Effector memory CD4-positive, alpha-beta T cell (primary cell): ENCODE data around the gene KLHL26.

Experiments used
- DNase-seq, 3 donors: peaks; one replicate each; pipeline ENCODE4 v3.0.0-alpha.2; 2020
- H3K27ac ChIP-seq: 2 replicates; pipeline ENCODE4 v1.7.0; 2013; ENCODE audit warnings: mild to moderate bottlenecking, low read length, moderate library complexity; ENCODE audit not compliant: insufficient read depth, poor library complexity, severe bottlenecking
- H3K27me3 ChIP-seq: replicated peaks from 2 replicates; pipeline ENCODE4 v1.7.0; 2013; ENCODE audit warnings: mild to moderate bottlenecking, low read length; ENCODE audit not compliant: insufficient read depth, control insufficient read depth, poor library complexity, severe bottlenecking
- H3K36me3 ChIP-seq: 2 replicates; pipeline ENCODE4 v1.7.0; 2013; ENCODE audit warnings: mild to moderate bottlenecking, low read length, moderate library complexity; ENCODE audit not compliant: control insufficient read depth, insufficient read depth
- H3K4me1 ChIP-seq: 2 replicates; pipeline ENCODE4 v1.7.0; 2013; ENCODE audit warnings: low read length, mild to moderate bottlenecking; ENCODE audit not compliant: control insufficient read depth, insufficient read depth, poor library complexity, severe bottlenecking
- H3K4me3 ChIP-seq: 2 replicates; pipeline ENCODE4 v1.7.0; 2013; ENCODE audit warnings: low read length, low read depth, mild to moderate bottlenecking; ENCODE audit not compliant: insufficient read depth, poor library complexity, severe bottlenecking
- H3K9me3 ChIP-seq: 2 replicates; pipeline ENCODE4 v1.7.0; 2013; ENCODE audit warnings: mild to moderate bottlenecking, low read length, moderate library complexity; ENCODE audit not compliant: control insufficient read depth

KLHL26 gene

DNA sequence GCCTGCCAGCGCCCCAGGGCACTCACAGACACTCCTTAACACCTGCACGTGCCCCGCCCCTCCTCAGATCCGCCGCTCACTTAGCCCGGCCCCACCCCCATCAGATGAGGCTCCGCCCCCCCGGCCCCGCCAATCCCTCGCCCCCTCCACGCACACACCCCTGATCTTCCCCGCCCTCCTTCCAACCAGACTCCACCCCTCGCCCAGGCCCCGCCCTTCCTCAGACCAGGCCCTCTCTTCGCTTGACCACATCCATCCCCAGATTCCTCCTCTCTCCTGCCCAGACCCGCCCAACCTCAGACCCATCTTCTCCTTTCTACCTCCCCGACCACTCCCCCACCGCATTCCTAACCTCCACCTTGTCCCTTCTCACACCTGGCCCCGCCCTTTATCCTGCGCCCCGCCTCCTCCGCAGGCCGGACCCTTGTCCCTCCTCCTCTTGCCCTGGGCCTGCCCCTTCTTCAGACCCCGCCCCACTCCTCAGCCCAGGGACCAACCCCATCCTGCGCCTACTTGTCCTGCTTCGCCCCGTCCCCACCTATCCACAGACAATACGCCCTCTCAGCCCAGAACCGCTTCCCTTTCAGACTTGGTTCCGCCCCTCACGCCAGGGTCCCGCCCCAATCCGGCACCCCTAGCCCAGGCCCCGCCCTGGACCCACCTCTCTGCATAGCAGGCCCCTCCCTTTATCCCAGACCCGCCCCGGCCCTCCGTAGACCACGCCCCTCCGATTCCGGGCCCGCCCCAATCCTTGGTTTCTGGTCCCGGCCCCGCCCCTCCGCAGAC is 452 bp upstream of the KLHL26 start:
- peaks cover 7% of the 10 kb centered on the region for H3K4me1 ChIP-seq
- H3K27ac ChIP-seq, result peak overlapping the region; percentile 66
- no peaks in the 10 kb centered on the region for H3K27me3 ChIP-seq
- no peaks in the 10 kb centered on the region for H3K9me3 ChIP-seq
- no peaks in the 10 kb centered on the region for H3K36me3 ChIP-seq
- H3K4me3 ChIP-seq, result peak overlapping the region; percentile 67
- DNase-seq, result peak; percentile 99 to 100 (median 99)

DNA sequence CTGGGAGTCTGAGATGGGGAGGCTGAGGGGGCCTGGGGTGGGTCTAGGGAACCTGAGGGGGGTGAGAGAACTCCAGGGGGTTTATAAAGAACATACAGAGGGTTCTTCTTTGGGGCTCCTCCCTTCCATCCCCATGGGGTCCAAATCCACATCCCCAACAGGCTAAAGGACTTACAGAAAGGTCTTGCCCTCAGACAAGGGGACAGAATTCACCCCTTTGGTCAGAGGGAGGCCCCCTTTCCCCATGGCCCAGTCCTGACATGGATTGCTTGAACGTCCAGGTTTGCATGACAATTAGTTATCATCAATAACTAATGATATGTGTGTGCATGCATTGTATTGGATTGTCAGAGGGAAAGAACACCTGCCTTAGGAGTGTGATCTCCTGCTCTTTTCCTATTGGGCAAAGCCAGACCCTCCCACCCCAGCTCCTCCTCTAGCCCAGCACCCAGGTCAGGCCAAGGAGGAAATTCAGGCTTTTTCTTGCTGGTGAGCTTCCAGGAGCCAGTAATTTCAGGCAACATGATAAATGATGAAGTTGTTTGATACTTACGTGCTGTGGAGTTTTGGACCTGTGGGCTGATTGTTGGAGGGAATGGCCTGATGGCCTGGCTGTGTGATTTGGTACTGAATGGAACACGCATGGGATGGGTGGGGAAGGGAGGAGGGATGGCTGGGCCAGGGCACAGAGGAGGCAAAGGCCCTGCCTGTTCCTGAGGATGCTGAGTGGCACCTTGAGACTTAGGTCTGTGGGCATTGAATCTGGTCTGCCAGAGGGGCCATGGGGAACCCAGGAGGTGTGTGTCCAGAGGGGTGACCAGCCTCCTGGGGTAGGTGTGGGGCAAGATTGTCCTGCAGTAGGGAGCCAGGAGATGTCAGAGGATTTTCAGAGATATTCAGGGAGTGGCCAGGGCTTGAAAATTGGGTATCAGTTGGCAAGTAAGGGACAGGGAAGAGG is 1.1 kb downstream of the KLHL26 start:
- no peaks in the 10 kb centered on the region for H3K9me3 ChIP-seq
- no peaks in the 10 kb centered on the region for H3K36me3 ChIP-seq
- DNase-seq, result no peak
- peak overlapping the region; percentile 79 for H3K27ac ChIP-seq
- peaks cover 7% of the 10 kb centered on the region for H3K4me1 ChIP-seq
- no peaks in the 10 kb centered on the region for H3K27me3 ChIP-seq
- H3K4me3 ChIP-seq, result peak overlapping the region; percentile 67

DNA sequence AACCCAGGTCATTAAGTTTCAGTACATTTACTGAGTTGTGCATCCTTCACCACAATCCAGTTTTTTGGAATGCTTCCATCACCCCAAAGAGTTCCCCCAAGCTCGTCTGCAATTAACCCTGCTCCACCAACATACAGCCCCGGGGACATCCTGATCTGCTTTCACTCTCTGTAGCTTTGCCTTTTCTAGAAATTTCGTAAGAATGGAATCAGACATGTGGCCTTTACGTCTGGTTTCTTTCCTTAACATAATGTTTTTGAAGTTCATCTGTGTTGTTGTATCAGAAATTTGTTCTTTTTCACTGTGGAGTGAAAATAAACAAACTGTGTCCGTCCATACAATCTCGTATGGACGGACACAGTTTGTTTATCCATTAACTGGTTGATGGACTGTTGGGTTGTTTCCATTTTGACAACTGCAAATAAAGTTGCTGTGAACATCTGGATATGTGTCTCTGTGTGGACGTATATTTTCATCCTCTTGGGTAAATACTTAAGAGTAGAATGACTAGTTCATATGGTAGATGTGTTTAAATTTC is 2.9 kb downstream of the KLHL26 start:
- H3K4me3 ChIP-seq, result no peak overlapping the region
- no peak overlapping the region for H3K27ac ChIP-seq
- no peaks in the 10 kb centered on the region for H3K27me3 ChIP-seq
- DNase-seq, result no peak
- no peaks in the 10 kb centered on the region for H3K36me3 ChIP-seq
- H3K9me3 ChIP-seq, result no peaks in the 10 kb centered on the region
- H3K4me1 ChIP-seq, result peaks cover 7% of the 10 kb centered on the region

DNA sequence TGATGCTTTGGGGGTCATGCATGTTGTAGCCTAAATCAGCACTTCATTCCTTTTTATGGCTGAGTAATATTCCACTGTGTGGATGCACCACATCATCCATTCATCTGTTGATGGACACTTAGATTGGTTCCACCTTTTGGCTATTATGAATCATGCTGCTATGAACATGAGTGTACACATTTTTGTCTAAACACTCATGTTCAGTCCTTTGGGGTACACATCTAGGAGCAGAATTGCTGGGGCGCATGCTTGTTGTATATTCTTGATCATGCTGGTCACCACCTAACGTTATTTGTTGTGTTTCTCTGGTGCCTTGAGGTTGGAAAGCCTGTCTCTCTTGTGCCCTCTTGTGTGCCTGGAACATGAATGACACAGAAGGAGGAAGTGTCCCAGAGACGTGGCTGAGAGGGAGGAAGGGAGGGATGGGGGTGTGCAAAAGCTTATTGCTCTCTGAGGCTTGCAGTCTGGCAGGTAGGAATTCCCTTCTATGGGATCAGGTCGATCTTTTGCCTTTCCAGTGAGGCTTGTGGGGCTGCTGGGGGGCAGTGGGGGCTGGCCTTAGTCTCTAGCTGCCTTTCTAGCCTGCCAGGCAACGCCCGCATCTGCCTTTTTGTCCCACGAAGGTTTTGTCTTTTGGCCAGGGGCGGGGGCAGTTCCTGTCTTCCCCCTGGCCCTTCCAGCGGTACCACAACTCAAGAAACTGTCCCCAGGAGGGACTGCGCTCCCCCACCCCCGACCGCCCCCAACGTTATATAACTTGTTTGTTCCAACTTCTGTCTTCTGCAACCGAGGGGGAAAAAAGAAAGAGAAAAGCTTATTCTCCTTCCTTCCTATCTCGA is 7.6 kb downstream of the KLHL26 start:
- no peaks in the 10 kb centered on the region for H3K36me3 ChIP-seq
- DNase-seq, result no peak
- no peaks in the 10 kb centered on the region for H3K27me3 ChIP-seq
- no peaks in the 10 kb centered on the region for H3K9me3 ChIP-seq
- H3K4me1 ChIP-seq, result no peaks in the 10 kb centered on the region
- no peak overlapping the region for H3K4me3 ChIP-seq
- H3K27ac ChIP-seq, result no peak overlapping the region

DNA sequence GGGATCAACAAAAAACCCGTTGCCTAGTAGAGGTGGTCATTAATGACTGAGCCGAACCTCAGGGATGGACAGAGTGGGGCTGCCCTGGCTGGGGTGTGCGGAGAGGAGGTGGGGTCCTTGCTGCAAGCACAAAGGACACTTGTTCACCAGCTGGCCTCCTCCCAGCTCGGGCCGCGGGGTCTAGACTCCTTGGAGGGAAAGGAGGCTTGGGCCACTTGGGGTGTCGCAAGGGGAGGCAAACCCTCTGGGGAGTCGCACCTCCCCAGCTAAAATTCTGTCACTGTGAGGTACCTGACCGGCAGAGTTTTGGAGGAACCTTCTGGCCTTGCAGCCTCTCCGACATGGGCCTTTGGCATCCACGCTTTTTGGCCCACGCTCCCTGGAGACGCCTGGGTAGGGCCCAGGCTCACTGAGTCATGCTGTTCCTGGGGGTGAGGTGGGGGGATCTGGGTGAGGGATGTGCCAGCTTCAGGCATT is 8.2 kb downstream of the KLHL26 start:
- no peak for DNase-seq
- no peaks in the 10 kb centered on the region for H3K4me1 ChIP-seq
- no peak overlapping the region for H3K27ac ChIP-seq
- H3K9me3 ChIP-seq, result no peaks in the 10 kb centered on the region
- H3K36me3 ChIP-seq, result no peaks in the 10 kb centered on the region
- H3K4me3 ChIP-seq, result no peak overlapping the region
- H3K27me3 ChIP-seq, result no peaks in the 10 kb centered on the region

DNA sequence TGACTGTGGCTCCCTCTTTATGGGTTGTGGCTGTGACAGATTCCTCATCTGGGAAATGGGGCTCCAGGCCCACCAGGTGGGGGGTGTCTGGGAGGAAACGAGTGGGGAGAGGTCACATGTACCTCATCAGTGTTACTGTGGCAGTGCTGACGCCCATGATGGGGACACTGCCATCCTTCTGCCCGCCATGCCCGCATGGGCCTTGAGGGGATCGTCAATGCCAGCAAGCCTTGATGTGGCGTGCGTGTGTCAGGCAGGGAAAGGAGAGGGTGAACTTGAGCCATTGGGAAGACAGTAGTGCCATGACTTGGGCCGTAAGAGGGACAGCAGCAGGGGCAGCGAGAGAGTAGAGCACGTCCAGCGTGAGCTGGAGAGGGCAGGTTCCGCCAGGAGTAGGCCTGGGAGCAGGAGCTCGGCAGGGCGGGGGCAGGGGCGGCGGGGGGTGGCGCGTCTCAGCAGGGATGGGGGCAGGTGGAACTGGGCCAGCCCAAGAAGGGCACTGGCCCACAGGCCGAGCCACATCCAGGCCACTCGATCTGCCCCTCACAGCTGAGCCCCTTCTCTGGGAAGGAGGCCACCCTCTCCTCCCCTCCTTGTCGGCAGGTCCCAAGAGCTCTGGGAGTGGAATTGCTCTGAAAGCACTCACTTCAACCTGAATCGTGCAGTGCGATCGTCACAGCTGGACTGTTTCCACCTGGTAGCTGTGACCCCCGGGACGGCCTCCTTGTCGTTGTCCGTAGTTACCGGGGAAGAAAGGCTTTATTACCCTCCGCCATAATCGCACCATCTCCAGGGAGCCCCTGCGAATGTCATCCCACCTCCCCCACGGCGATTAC is 9.9 kb downstream of the KLHL26 start:
- no peaks in the 10 kb centered on the region for H3K36me3 ChIP-seq
- H3K4me3 ChIP-seq, result no peak overlapping the region
- H3K27me3 ChIP-seq, result no peaks in the 10 kb centered on the region
- no peak overlapping the region for H3K27ac ChIP-seq
- H3K9me3 ChIP-seq, result no peaks in the 10 kb centered on the region
- H3K4me1 ChIP-seq, result no peaks in the 10 kb centered on the region
- DNase-seq, result no peak

DNA sequence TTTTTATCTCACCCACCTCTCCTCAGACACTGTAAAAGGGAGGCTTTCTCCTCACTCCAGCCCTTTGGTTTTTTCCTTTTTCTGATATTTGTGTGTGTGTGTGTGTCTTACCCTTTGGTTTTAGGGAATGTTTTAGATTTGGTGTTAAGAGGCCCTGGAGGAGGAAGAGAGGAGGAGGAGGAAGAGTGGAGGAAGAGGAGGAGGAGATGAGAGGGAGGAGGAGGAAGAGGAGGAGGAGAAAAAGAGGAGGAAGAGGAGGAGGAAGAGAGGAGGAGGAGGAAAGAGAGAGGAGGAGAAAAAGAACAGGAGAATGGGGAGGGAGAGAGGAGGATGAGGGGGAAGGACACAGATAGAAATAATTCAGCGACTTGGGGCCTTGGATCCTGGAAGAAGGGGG is 10.5 kb downstream of the KLHL26 start:
- no peak for DNase-seq
- no peaks in the 10 kb centered on the region for H3K9me3 ChIP-seq
- H3K4me1 ChIP-seq, result no peaks in the 10 kb centered on the region
- no peaks in the 10 kb centered on the region for H3K27me3 ChIP-seq
- H3K4me3 ChIP-seq, result no peak overlapping the region
- no peak overlapping the region for H3K27ac ChIP-seq
- no peaks in the 10 kb centered on the region for H3K36me3 ChIP-seq

DNA sequence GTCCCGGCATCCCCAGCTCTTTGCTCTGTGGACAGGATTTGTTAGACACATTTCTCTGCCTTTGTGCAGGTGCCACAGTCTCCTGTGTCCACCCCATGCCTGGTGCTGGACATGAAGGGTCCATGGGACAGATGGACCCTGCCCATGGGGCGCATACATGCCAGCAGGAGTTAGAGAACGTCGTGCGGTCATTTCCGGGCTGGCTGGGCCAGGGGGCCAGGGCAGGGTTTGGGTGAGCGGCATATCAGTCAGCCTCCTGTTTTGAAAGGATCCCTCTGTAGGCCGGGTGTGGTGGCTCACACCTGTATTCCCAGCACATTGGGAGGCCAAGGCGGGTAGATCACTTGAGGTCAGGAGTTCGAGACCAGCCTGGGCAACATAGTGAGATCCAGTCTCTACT is 11.0 kb downstream of the KLHL26 start:
- H3K4me1 ChIP-seq, result no peaks in the 10 kb centered on the region
- no peak for DNase-seq
- no peaks in the 10 kb centered on the region for H3K36me3 ChIP-seq
- no peak overlapping the region for H3K27ac ChIP-seq
- no peaks in the 10 kb centered on the region for H3K27me3 ChIP-seq
- H3K9me3 ChIP-seq, result no peaks in the 10 kb centered on the region
- H3K4me3 ChIP-seq, result no peak overlapping the region

DNA sequence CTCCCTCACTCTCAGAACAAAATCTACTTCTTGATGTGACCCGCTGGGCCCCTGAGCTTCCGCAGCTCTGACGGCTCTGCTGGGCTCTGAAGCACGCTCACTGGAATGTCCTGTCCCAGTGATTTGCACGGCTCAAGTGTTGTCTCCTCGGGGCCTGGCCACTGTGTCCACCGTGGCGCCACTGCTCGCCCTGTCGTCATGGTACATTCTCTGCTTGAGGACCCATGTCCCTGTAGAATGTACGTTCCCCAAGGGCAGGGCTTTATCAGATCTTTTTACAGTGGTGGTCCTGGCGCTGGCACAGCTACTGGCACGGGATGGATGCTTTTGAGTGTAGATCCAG is 12.1 kb downstream of the KLHL26 start:
- Histone ChIP-seq H3K27me3 (no peaks in the 10 kb centered on the region), H3K27ac (no peak overlapping the region), H3K4me1 (no peaks in the 10 kb centered on the region), H3K36me3 (no peaks in the 10 kb centered on the region), H3K4me3 (no peak overlapping the region), H3K9me3 (no peaks in the 10 kb centered on the region)
- DNase-seq, result no peak
